Measurements from ENCODE around the gene MGAT3. TPM values are rescaled to one million over a fixed set of nuclear protein-coding genes. Genes with fewer than 3 reads are reported as not detected.

MGAT3 gene
- total RNA-seq, 1 experiment from 2014 or later: 0.20 TPM

- Histone ChIP-seq H4K20me1 (ENCODE audit: insufficient read depth) (no peaks in the 10 kb centered on the region), H3K79me2 (ENCODE audit: insufficient read depth, low read length) (no peaks in the 10 kb centered on the region), H3K4me2 (ENCODE audit: low read length) (no peak overlapping the region), H3K36me3 (ENCODE audit: control insufficient read depth in 1 of 2, insufficient read depth in 2 of 2, low read length in 2 of 2) (no peaks in the 10 kb centered on the region), H2AFZ (ENCODE audit: low read depth, low read length, poor library complexity, severe bottlenecking) (no peak overlapping the region), H3K9ac (ENCODE audit: low read length) (no peak overlapping the region), H3K27ac (ENCODE audit: low read depth, low read length) (no peak overlapping the region), H3K27me3 (ENCODE audit: insufficient read depth, low read length) (no peaks in the 10 kb centered on the region), H3K9me2 (ENCODE audit: insufficient read depth) (no peaks in the 10 kb centered on the region), H3K4me1 (ENCODE audit: control insufficient read depth in 1 of 2, insufficient read depth in 2 of 2, low read length in 2 of 2) (peaks cover 11 to 27% of the 10 kb centered on the region in 2 experiments), H3K4me3 (replicated peaks in 1 of 2; ENCODE audit: low read depth in 1 of 2, low read length in 2 of 2) (no peak overlapping the region), H3K9me3 (ENCODE audit: control insufficient read depth in 1 of 2, insufficient read depth in 1 of 2, low read depth in 1 of 2, low read length in 2 of 2) (no peaks in the 10 kb centered on the region)
- ChIA-PET RAD21 (ENCODE audit: low non-redundant PET in 1 of 2, low total read pairs in 2 of 2, uncharacterized antibody in 2 of 2, unreplicated experiment in 2 of 2) (no interaction called here), CTCF (no interaction called here), POLR2A (no interaction called here)
- intact Hi-C loops (cut with micrococcal nuclease): no loop called here
- DNase-seq (ENCODE audit: low read depth, low spot score) (no peak), ATAC-seq (no peak)
- TF ChIP-seq CEBPB (IDR thresholded peaks at IDR 0.05; ENCODE audit: low read depth) (no peak), ZFX (IDR thresholded peaks at IDR 0.05) (no peak), ZNF274 (IDR thresholded peaks at IDR 0.05; ENCODE audit: low read depth, low read length) (no peak)
- no TSS peak for BruUV-seq (replicated peaks)
Observed at GRCh38 chr22:39444247-39444800, 12.5 kb upstream of the MGAT3 start.

GRCh38 chr22:39444937-39445465 lies 11.8 kb upstream of the MGAT3 start:
- no peak overlapping the region for H3K4me2 ChIP-seq (ENCODE audit: low read length)
- DNase-seq (ENCODE audit: low read depth, low spot score): no peak
- BruUV-seq (replicated peaks): no TSS peak

More at GRCh38 chr22:39444937-39445465, 11.8 kb upstream of the MGAT3 start:
- Histone ChIP-seq H3K36me3 (ENCODE audit: control insufficient read depth in 1 of 2, insufficient read depth in 2 of 2, low read length in 2 of 2) (no peaks in the 10 kb centered on the region), H3K9ac (ENCODE audit: low read length) (no peak overlapping the region), H3K4me1 (ENCODE audit: control insufficient read depth in 1 of 2, insufficient read depth in 2 of 2, low read length in 2 of 2) (peaks cover 11 to 26% of the 10 kb centered on the region in 2 experiments), H3K79me2 (ENCODE audit: insufficient read depth, low read length) (no peaks in the 10 kb centered on the region), H3K27ac (ENCODE audit: low read depth, low read length) (no peak overlapping the region), H2AFZ (ENCODE audit: low read depth, low read length, poor library complexity, severe bottlenecking) (no peak overlapping the region), H3K27me3 (ENCODE audit: insufficient read depth, low read length) (no peaks in the 10 kb centered on the region), H4K20me1 (ENCODE audit: insufficient read depth) (no peaks in the 10 kb centered on the region), H3K9me3 (ENCODE audit: control insufficient read depth in 1 of 2, insufficient read depth in 1 of 2, low read depth in 1 of 2, low read length in 2 of 2) (no peaks in the 10 kb centered on the region), H3K9me2 (ENCODE audit: insufficient read depth) (no peaks in the 10 kb centered on the region), H3K4me3 (replicated peaks in 1 of 2; ENCODE audit: low read depth in 1 of 2, low read length in 2 of 2) (no peak overlapping the region)
- ChIA-PET POLR2A (no interaction called here), RAD21 (ENCODE audit: low non-redundant PET in 1 of 2, low total read pairs in 2 of 2, uncharacterized antibody in 2 of 2, unreplicated experiment in 2 of 2) (no interaction called here), CTCF (no interaction called here)
- no peak for TF ChIP-seq CBX3 (IDR thresholded peaks at IDR 0.05; ENCODE audit: low read depth)
- TF ChIP-seq POLR2A (IDR thresholded peaks at IDR 0.05; ENCODE audit: borderline replicate concordance, extremely low read depth, insufficient read depth, insufficient read length): no peak
- TF ChIP-seq ZNF274 (IDR thresholded peaks at IDR 0.05; ENCODE audit: low read depth, low read length): no peak
- TF ChIP-seq FOSL1 (IDR thresholded peaks at IDR 0.05; ENCODE audit: low read depth): no peak
- TF ChIP-seq POLR2AphosphoS5 (IDR thresholded peaks at IDR 0.05; ENCODE audit: low read depth, low read length): no peak
- TF ChIP-seq REST (IDR thresholded peaks at IDR 0.05; ENCODE audit: low read depth): no peak
- no peak for TF ChIP-seq SP1 (IDR thresholded peaks at IDR 0.05; ENCODE audit: low read depth)
- TF ChIP-seq YY1 (IDR thresholded peaks at IDR 0.05; ENCODE audit: extremely low read depth, insufficient replicate concordance, low read depth, low read length): no peak
- intact Hi-C loops (cut with micrococcal nuclease): no loop called here
- no peak for ATAC-seq

Data from HCT116 (cell line).